NCI-H146 (cell line): Measurements from ENCODE around the gene MYF6.

Source experiments
- DNase-seq: peaks from one replicate; lab custom pipeline; 2025; lab: John Stamatoyannopoulos, UW

Gene MYF6

DNA sequence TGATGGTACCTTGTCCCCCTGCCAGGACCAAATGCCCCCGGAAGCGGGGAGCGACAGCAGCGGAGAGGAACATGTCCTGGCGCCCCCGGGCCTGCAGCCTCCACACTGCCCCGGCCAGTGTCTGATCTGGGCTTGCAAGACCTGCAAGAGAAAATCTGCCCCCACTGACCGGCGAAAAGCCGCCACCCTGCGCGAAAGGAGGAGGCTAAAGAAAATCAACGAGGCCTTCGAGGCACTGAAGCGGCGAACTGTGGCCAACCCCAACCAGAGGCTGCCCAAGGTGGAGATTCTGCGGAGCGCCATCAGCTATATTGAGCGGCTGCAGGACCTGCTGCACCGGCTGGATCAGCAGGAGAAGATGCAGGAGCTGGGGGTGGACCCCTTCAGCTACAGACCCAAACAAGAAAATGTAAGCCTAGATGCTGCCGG is 410 bp downstream of the MYF6 start:
- DNase-seq: no peak

DNA sequence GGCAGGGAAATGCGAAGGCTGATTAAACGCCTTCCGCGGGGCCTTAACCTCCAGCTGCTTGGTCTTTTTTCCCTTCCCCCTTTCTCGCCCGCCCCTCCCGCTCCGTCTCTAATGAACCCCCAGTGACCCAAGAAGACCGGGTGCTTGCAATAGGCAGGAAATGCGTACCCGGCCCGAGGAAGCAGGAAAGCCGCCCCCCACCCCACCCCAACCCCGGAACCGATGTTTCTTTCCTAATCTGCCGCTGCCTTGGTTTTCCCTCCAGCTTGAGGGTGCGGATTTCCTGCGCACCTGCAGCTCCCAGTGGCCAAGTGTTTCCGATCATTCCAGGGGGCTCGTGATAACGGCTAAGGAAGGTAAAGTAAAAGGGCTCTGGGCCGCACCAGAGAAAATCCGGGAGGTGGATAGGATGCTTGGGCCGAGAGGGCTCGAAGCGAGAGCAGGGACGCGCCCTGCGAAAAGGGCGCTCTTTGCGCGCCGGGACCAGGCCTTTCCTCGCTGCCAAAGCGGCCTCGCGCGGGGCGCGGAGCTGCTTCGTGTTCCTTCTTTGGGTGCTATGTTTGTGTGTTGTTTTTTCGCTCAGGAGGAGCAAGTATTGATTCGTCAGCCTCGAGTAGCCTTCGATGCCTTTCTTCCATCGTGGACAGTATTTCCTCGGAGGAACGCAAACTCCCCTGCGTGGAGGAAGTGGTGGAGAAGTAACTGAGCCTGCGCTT is 983 bp downstream of the MYF6 start:
- no peak for DNase-seq

DNA sequence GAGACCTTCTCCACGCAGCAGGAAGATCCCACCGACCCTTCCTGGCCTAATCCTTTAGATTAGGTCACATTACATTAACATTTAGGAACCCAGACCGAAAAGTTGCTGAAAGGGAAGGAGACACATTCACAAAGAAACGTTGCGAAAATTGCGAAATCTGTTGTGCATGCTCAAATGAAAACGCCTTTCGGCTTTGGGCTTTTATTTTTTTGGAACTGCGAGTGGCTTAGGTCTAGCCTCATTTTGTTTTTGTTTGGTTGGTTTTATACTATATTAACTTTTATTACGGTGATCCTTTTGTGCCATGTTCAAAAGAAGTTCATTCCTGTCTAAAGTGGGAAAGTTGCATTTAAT is 1.5 kb downstream of the MYF6 start:
- DNase-seq: no peak

DNA sequence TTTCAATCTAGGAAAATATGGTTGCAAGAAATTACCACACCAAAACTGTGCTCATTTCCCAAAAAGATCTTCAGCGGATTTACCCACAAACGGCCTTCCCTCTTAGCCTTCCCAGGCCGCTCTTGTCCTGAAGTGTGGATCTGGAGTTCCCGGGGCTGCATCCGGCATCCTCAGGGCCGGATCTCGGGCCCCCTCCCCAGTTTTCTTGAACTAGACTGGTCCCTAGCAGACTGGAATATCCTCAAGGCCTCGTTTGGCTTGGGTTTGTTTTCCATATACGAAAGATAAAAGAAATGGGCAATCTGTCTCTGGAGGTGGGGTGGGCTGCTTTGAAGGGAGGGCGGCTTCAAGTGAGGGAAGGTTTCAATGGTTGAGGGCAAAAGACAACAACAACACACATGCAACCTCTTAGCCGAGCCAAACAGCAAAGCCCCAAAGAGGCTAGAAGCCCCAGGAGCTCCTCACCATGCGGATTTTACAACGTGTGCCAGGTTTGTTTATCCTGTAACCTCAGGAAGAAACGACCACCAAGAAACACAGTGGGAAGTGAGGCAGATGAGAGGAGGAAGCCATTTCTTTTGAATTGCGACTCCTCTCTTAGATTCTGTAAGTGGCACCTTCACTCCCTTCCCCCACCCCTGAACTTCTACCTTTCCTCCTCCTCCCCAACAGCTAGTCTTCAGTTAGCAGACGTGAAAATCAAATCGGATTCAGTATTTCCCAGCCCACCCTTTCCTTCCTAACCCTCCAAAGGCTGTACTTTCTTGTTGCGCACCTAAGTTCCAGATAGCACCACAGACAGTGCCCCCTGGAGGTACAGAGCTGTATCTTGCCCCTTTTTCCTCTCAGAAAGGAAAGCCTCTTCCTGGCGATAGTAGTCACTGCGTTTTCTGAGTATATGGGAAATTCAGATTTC is 2.6 kb downstream of the MYF6 start:
- no peak for DNase-seq

DNA sequence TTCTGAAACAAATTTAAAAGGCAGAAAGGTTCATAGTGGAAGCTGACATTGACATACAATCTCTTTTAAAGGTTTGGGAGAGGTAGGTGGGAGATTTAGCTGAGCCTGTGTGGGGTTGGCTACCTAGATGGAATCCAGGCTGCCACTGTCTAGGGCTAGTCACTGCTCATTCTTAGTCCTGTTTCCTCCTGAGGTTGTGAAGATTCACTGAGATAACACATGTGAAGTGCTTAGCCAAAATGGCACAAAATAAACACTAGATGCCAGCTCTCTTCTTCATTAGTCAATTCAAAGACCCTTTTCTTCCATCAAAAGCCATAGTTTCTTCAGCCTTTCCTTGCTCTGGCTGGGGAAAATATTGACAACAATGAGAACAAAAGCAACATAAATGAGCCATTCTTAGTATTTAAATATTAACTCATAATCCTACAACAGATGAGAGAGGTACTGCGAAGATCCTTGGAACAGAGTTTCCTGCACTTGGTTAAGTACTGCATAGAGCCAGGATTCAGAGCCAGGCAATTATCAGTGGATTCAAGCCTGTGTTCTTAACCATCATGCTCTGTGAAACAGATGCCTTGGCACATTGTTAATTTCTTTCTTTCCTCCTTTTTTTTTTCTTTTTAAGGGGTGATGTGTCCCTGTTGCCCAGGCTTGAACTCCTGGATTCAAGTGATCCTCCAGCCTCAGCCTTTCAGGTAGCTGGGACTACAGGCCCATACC is 3.5 kb downstream of the MYF6 start:
- DNase-seq: no peak

DNA sequence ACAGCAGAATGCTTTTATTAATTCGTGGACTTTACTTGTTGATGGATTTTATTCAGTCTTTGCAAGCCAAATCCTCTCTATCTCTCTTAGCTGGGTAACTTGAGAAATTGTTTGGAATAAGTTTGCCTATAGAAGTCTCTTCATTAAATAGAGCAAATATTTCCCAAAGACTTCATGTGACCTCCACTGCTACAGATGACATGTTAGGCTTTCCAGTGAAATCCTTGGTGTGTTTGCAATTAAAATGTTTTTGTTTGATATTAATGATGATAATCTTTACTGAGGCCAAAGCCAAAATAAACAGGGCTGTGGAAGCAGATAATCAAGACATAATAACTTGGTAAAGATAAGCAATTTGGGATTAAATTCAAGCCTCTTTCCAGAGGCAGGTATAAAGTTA is 4.4 kb downstream of the MYF6 start:
- no peak for DNase-seq

DNA sequence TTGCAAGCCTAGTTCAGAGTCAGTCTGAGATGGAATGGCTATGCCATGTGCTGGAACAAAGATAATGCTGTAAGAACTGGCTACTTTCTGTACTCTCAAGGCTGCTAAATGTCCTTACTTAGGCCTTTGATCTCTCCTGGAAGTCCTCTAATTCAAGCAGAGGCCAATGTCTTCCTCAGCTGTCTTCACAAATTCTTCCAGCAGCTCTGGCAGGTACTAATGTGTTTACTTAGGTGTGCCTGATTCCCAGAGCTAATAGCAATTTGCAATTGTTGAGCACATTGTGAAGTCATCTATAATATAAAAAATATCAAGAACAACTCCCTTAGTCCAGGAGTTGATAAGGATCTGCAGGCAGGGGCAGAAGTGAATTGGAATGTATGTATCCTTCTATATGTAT is 5.4 kb downstream of the MYF6 start:
- DNase-seq: no peak

DNA sequence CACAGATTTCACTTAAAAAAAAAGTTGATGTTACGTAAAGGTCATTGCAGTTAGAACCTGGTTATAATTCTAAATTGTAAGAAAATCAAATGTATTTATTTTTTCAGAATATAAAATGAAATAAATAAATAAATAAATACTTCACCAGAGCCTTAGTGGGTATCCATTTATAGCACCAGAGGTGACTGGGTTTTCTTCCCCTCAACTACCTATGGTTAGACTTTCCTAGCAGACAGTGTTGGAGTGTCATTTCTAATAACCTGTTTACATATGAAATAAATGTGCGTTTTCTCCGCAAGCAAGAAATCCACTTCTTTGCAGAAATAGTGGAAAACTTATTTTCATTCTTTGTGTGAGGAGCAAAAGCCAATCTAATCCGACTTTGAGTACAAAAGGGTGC is 6.0 kb downstream of the MYF6 start:
- DNase-seq: no peak

DNA sequence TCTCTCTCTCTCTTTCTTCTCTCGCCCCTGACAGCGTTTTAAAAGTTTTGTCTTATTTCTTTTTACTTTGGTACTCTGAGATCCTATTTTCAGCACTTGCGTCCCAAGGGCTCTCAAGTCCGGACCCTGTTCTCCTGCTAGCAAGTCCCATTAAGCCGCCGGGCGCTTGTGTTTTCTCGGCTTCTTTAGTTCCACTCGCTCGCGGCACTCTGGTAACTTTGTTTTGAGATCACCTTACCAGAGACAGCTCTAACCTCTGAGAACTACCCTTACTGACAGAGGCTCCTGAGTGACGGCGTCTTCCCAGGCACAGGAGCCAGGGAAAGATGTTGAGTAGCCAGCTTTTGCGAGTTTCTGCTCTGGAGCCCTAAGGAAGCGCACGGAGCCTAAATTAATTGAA is 6.6 kb downstream of the MYF6 start:
- DNase-seq: no peak

DNA sequence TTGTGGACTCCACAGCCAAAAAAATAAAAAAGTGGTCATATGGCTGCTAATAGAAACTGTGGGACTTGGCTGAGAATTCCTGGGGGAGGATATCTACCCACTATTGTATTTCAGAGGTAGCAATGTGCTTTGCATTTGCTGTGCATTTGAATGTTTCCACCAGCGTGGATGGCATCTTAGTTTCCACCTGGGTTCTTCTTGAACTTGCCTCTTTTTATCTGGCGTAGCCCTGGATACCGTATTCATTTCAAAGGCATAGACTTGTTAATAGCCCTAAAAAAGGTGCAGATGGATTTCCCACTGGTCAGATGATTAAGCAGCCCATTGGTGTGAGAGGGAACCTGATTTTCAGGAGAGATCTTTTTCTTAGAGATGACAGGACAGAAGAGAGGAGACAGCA is 7.4 kb downstream of the MYF6 start:
- DNase-seq: no peak

DNA sequence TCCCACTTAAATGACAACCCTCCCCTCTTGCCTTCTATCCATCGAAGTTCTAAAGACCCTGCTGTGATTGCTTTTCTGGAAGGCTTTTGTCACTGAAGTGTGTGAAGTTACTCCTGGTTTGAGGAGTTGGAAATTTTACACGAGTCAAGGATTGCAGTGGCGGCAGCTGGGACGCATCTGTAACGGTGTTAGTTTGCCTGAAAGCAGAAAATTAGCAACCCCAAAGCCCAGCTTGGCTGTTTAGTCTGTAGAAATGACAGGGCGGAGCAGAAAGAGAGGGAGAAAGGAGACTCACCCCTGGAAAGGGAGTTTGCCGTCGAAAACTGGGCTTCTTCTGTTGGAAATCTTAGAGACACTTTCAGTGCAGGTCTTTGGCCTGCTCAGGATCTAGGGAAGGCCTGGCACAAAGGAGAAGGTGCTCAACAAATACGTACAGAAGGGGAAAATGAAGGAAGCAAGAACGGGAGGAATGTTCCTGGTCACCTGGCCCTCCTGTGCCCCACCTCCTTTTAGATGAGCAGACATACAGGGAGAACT is 8.3 kb downstream of the MYF6 start:
- no peak for DNase-seq

DNA sequence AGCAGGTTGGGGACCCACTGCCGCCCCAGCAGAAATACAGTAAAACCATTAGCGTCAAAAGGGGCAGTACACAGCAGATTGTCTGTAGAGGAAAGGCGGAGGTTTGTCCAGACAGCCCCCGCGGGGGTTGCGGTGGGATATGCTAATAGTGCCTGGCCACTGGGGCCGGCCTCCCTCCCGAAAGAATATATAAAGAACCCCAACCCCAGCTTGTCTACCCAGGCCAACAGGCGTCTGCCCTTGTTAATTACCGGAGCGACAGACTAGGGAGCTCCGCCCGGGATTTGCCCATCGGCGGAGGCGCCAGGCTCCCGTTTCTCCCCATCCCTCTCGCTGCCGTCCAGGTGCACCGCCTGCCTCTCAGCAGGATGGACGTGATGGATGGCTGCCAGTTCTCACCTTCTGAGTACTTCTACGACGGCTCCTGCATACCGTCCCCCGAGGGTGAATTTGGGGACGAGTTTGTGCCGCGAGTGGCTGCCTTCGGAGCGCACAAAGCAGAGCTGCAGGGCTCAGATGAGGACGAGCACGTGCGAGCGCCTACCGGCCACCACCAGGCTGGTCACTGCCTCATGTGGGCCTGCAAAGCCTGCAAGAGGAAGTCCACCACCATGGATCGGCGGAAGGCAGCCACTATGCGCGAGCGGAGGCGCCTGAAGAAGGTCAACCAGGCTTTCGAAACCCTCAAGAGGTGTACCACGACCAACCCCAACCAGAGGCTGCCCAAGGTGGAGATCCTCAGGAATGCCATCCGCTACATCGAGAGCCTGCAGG is 9.4 kb downstream of the MYF6 start, which contains the start of gene MYF5:
TSS of gene MYF5 (plus strand) at position 217 of the 774 bp plus-strand sequence. CDS start at position 369, 152 bp downstream.
- DNase-seq: no peak

DNA sequence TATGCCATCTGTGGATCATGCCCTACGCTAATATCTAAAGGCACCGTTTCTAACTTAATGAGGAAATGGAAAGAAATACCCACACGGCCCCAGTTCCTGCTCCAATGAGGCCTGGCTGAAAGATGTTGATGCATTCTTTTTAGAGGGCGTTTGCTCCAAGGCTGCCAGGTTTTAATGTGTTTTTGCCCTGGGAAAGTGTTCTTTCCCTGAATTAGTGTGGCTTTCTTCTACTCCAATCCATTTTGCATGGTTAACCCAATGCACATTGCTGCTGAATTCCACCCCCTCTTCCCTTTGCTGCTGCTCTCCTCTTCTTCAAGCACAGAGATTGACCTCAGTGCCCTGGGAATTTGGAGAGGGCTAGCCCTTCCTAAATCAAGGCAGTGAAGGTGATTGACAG is 10.4 kb downstream of the MYF6 start:
- no peak for DNase-seq

DNA sequence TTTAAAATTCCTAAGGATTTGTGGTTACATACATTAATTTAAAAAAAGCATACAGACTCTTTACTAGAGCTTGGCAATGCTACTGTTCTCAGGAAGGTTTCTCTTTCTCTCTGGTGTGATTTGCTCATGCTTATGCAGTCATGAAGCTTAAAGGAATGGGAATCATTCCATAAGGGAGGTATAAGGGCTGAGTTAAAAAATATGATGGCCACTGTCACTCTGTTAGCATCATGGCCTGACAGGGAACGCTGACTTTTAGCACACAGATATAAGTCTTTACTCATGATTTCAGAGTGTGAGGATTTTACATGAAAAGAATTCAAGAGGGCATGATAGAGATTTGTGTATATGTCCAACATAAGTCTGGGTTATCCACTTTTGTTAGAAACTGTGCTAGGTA is 13.1 kb downstream of the MYF6 start:
- no peak for DNase-seq

DNA sequence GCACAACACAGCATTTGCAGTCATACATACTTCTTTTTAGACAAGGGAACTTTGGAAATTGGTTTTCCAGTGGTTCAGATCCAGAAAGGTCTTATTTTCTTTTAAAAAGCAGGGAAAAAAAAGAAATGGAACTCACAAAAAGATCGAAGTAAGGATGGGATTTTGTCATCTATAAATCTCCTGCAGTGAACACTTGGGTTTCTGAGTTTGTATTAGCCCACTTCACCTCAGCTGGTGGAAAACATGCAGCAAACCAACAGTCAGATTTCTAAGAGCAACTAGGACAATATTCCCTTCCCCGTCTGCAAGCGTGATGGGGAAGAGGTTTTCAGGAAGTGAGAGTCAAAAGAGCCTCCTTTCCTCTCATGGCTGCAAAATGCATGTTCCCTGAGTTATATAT is 13.9 kb downstream of the MYF6 start:
- no peak for DNase-seq

DNA sequence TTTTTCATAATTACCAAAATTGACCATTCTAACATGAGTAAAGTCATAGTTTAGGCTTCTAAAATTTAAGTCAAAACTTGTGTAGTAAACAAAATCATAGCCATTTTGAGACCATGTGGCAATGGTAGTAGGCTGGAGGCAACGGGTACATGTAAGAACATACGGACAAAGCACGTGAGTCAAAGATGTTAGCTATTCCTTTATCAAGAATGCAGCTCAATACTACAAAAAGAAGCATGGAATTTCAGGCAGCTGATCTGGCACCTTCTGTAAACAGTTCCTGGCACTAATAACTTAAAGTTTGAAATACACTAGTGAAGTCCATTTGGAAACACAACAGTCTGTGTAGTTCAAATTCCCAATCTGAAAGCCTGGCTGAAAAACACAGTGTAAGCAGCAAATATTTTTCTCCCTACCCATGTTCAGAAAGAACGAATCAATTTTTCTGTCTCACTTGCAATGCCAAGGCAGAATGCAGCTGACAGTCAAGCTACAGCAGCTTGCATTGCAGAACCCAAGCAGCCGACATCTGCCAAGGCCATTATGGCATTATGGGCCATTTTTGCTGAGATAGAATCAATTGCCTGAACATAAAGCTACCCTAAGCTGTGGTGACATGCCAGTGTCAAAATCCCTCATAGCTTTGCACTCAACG is 38.5 kb downstream of the MYF6 start:
- DNase-seq: no peak

DNA sequence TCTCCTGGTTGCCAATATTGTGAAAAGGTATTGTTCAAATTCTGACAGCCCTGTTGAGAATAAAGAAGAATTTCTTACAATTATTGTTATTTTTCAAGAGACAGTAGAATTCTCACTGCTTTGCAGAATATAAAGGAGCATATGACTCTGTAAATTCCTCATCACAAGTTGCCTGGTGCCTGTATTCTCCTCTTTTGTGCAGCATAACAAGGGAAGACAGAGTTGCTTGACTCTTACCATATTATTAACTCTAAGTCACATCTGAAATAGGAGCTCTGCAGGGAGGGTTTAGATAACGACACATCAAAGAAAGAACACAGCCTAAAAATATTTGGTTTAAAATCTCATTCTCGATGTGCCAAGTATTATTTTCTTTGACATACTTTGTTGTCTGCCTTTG is 40.4 kb downstream of the MYF6 start:
- DNase-seq: no peak

DNA sequence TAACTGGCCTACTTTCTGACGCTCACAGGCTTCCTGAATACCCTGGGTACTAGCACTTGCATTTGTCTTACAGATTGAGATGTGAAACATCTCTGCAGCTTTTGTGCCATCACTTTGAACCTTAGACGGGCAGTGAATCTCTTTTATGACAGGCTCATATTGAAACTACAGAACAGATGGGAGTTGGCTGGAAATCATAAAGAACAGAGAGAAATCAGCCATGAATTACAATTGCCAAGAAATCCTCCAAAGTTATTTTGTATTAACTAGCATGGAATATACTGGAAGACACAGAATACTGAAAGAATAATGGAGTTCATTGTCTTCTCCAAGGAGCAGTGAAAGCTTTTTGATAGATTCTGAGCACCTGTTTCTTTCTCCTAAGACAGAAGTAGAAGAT is 42.0 kb downstream of the MYF6 start:
- no peak for DNase-seq

DNA sequence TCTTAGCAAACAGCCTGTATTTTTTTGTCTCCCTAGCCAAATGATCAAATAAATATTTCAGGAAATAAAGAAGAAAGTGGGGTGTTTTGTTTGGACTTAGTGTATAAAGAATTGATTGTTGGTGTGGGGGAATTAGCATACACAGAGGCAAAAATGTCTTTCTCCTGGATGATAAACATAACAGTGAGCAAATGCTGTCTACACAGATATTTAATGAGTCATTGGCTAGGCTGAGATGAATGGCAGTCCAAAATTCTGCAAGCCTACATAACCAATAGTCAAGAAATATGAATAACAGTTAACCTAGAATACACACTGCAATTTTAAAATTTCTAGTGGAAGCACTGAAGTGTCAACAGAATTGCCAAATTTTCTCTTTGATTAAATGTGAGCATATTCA is 45.0 kb downstream of the MYF6 start:
- DNase-seq: no peak

DNA sequence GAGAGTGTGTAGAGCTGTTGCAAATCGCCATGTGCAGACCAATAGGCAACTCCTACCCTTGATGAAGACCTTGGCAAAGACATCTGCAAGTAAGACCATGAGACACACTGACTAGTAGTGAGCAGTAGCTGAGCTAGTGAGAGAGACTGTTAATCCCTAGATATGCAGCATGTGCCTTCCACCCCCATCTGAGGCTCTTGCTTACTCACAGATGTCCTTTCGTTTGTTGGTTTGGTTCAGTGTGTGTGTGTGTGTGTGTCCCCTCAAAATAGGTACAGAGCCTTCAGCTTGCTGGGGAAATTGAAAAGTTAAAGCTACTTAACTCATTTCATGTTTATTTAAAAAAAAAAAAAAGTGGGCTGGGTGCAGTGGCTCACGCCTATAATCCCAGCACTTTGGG is 46.8 kb downstream of the MYF6 start:
- no peak for DNase-seq

DNA sequence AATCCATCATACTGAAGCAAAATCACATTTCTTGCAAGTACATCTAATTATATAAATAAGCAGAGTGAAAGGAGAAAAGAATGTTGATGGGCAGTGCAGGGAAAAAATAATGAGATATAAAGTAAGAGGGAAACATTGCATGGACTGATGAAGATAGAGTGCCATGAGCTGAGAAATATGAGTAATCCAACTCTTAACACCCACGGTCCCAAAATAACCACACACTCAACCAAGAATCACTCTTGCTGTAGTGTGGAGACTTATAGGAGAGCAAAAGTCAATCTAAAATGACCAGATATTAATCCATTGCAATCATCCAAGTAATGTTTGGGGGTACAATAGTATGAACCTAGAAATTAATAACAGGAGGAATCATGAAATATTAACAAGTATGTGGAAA is 49.4 kb downstream of the MYF6 start:
- no peak for DNase-seq
